Cardiac muscle cell (in vitro differentiated cells and primary cell): Measurements from ENCODE around the gene PRR5. TPM values are rescaled to one million over a fixed set of nuclear protein-coding genes. Genes with fewer than 3 reads are reported as not detected.

ENCODE experiments used
- DNase-seq, 2 donors: peaks; one replicate each; pipeline versions ENCODE4 v3.0.0 to v3.0.0-alpha.2; 2010 to 2017; ENCODE audit warnings: low read depth in 1 of 2, low spot score in 1 of 2
- H3K27ac ChIP-seq: fragments of 200-600 bp; sonication (generic); 2 replicates; pipeline ENCODE4 v1.5.1; 2016
- H3K27me3 ChIP-seq: fragments of 200-600 bp; sonication (generic); 2 replicates; pipeline ENCODE4 v1.6.0; 2016; ENCODE audit warnings: control low read depth
- H3K36me3 ChIP-seq: fragments of 200-600 bp; sonication (generic); 2 replicates; pipeline ENCODE4 v1.5.1; 2016; ENCODE audit warnings: control low read depth
- H3K4me1 ChIP-seq: fragments of 200-600 bp; sonication (generic); 2 replicates; pipeline ENCODE4 v1.8.1; 2017; ENCODE audit warnings: low read depth, mild to moderate bottlenecking, mixed run types
- H3K4me3 ChIP-seq: fragments of 200-600 bp; sonication (generic); 2 replicates; pipeline ENCODE4 v1.5.1; 2016; ENCODE audit warnings: mild to moderate bottlenecking
- H3K9me3 ChIP-seq: fragments of 200-600 bp; sonication (generic); 2 replicates; pipeline ENCODE4 v1.5.1; 2017; ENCODE audit warnings: low read depth, mild to moderate bottlenecking, control low read depth
- CTCF ChIP-seq: IDR thresholded peaks from 2 replicates; pipeline ENCODE4 v1.5.1; 2012; ENCODE audit warnings: low read depth, mild to moderate bottlenecking, low read length
- polyA plus RNA-seq: library from polyadenylated mRNA; unstranded; fragments of >200 nt; fragmentation: Nextera tagmentation; extraction: Ambion mirVana; gene quantifications from 2 replicates; pipeline ENCODE4 v1.2.1, GENCODE V29; 2016
- total RNA-seq: library from RNA; depleted of rRNA; stranded (reverse); fragments of >200 nt; gene quantifications from 2 replicates; pipeline ENCODE4 v1.2.3, GENCODE V29; 2016

Gene PRR5
- total and polyA plus RNA-seq, 2 experiments from 2014 or later = 36.5 to 41.7 TPM

- H3K9me3 ChIP-seq = no peaks in the 10 kb centered on the region
- no peak for DNase-seq
- no peaks in the 10 kb centered on the region for H3K27me3 ChIP-seq
- no peak overlapping the region for H3K4me3 ChIP-seq
- no peak for TF ChIP-seq CTCF
- H3K4me1 ChIP-seq = no peaks in the 10 kb centered on the region
- no peaks in the 10 kb centered on the region for H3K36me3 ChIP-seq
- H3K27ac ChIP-seq = no peak overlapping the region
Observed at GRCh38 chr22:44773082-44773481, 71.1 kb downstream of the PRR5 start.

GRCh38 chr22:44775862-44776261 is 73.9 kb downstream of the PRR5 start:
- Histone ChIP-seq H3K4me3 (no peak overlapping the region), H3K27me3 (no peaks in the 10 kb centered on the region), H3K4me1 (no peaks in the 10 kb centered on the region), H3K36me3 (no peaks in the 10 kb centered on the region), H3K27ac (no peak overlapping the region), H3K9me3 (no peaks in the 10 kb centered on the region)
- no peak for DNase-seq
- no peak for TF ChIP-seq CTCF

GRCh38 chr22:44776605-44777363 is 74.8 kb downstream of the PRR5 start:
- no peak for TF ChIP-seq CTCF
- H3K27me3 ChIP-seq = no peaks in the 10 kb centered on the region
- H3K4me3 ChIP-seq = no peak overlapping the region
- no peak for DNase-seq
- H3K4me1 ChIP-seq = no peaks in the 10 kb centered on the region
- no peaks in the 10 kb centered on the region for H3K9me3 ChIP-seq
- H3K36me3 ChIP-seq = no peaks in the 10 kb centered on the region
- H3K27ac ChIP-seq = no peak overlapping the region

GRCh38 chr22:44777364-44777755 is 75.4 kb downstream of the PRR5 start:
- H3K4me1 ChIP-seq = no peaks in the 10 kb centered on the region
- H3K27ac ChIP-seq = no peak overlapping the region
- H3K36me3 ChIP-seq = no peaks in the 10 kb centered on the region
- H3K4me3 ChIP-seq = no peak overlapping the region
- TF ChIP-seq CTCF = no peak
- DNase-seq = no peak
- H3K27me3 ChIP-seq = no peaks in the 10 kb centered on the region
- H3K9me3 ChIP-seq = no peaks in the 10 kb centered on the region

GRCh38 chr22:44780876-44781449 is 79.0 kb downstream of the PRR5 start:
- no peak for TF ChIP-seq CTCF
- Histone ChIP-seq H3K9me3 (no peaks in the 10 kb centered on the region), H3K4me3 (no peak overlapping the region), H3K36me3 (no peaks in the 10 kb centered on the region), H3K27me3 (no peaks in the 10 kb centered on the region), H3K4me1 (no peaks in the 10 kb centered on the region), H3K27ac (no peak overlapping the region)
- DNase-seq = no peak
